Choroid plexus epithelial cell (primary cell): Measurements from ENCODE around the gene SUSD3.

Experiments used
- DNase-seq: peaks from one replicate; pipeline ENCODE4 v3.0.0-alpha.2; 2010; ENCODE audit warnings: low read depth
- H3K4me3 ChIP-seq: 2 replicates; pipeline ENCODE4 v1.5.1; 2011; ENCODE audit warnings: low read depth, mild to moderate bottlenecking, control low read depth, low read length, moderate library complexity
- TF ChIP-seq, protein P1 (sequence below): conservative IDR thresholded peaks from 2 replicates; pipeline ENCODE4 v1.5.1; 2011; ENCODE audit warnings: low read depth, mild to moderate bottlenecking, control low read depth, inconsistent platforms, low read length, moderate library complexity

SUSD3 gene

DNA sequence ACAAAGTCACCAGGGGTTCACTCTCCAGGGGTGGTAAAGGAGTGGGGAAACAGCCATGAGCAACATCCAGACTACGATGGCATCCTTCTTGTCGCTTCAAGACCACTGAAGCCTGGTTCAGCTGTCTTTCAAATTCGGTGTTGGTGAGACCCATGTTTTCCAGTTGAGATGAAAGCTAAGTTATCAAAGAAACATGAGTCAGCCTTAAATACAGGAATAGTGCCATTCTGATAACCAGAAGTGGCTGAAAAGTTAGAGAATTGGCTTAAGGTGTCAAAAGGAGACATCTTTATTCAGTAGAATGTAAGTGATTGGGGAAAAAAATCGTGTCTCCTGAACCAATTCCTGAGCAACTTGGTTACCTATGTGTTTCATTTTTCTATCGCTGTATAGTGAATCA lies 30.5 kb downstream of the SUSD3 start:
- no peak for DNase-seq
- no peak overlapping the region for H3K4me3 ChIP-seq
- TF ChIP-seq, protein P1, sequence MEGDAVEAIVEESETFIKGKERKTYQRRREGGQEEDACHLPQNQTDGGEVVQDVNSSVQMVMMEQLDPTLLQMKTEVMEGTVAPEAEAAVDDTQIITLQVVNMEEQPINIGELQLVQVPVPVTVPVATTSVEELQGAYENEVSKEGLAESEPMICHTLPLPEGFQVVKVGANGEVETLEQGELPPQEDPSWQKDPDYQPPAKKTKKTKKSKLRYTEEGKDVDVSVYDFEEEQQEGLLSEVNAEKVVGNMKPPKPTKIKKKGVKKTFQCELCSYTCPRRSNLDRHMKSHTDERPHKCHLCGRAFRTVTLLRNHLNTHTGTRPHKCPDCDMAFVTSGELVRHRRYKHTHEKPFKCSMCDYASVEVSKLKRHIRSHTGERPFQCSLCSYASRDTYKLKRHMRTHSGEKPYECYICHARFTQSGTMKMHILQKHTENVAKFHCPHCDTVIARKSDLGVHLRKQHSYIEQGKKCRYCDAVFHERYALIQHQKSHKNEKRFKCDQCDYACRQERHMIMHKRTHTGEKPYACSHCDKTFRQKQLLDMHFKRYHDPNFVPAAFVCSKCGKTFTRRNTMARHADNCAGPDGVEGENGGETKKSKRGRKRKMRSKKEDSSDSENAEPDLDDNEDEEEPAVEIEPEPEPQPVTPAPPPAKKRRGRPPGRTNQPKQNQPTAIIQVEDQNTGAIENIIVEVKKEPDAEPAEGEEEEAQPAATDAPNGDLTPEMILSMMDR, result no peak

DNA sequence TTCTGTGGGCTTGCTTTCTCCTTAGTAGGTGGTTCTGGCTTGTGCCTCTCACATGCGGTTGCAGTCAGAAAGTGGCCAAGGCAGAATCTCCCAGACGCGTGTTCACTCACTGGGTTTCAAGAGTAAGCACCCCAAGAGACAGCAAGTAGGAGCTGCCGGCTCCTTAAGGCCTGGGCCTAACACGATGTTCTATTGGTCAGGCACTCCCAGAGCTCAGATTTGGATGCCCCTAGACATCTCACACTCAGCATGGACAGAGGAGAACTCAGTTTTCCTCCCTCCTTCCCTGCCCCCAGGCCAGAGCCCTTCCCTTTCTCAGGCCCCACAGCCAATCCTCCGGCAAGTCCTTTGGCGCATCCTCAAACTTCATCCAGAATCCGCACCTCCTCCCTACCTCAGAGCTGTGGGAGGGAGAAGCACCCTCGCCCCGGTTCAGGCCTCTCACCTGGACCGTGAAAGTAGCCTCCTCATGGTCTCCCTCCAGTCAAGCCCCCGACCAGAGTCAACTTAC lies 31.0 kb downstream of the SUSD3 start:
- TF ChIP-seq, protein P1, result no peak
- no peak overlapping the region for H3K4me3 ChIP-seq
- no peak for DNase-seq

DNA sequence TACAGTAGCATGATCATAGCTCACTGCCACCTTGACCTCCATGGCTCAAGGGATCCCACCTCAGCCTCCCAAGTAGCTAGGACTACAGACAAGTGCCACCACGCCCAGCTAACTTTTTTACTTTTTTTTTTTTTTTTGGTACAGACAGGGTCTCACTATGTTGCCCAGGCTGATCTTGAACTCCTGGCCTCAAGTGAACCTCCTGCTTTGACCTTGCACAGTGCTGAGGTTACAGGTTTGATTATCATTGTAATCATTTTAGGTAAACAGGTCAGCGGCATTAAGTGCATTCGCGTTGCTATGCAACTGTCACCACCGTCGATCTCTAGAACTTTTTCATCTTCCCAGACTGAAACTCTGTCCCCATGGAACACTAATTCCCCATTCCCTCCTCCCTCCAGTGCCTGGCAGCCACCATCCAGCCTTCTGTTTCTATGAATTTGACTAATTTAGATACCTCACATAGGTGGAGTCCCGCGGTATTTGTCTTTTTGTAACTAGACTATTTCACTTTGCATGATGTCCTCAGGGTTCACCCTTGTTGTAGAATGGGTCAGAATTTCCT lies 31.7 kb downstream of the SUSD3 start:
- DNase-seq, result no peak
- TF ChIP-seq, protein P1, result no peak
- no peak overlapping the region for H3K4me3 ChIP-seq

DNA sequence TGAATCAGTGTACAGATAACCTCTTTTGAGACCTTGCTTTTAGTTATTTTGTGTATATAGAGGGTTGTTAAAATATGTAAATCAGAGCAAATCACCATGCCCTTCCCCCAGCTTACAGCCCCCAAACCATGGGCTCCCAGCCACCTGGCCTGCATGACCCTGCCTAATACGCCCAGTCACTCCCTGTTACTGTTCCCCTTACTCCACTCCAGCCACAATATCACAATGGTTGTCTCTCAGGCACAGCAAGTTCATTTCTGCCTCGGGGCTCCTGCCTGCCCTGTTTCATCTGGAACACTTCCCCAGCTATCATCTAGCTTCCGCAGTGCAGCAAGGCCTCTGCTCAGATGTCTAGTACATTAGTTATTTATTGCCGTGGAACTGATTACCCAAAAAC lies 32.6 kb downstream of the SUSD3 start:
- no peak for DNase-seq
- H3K4me3 ChIP-seq, result no peak overlapping the region

DNA sequence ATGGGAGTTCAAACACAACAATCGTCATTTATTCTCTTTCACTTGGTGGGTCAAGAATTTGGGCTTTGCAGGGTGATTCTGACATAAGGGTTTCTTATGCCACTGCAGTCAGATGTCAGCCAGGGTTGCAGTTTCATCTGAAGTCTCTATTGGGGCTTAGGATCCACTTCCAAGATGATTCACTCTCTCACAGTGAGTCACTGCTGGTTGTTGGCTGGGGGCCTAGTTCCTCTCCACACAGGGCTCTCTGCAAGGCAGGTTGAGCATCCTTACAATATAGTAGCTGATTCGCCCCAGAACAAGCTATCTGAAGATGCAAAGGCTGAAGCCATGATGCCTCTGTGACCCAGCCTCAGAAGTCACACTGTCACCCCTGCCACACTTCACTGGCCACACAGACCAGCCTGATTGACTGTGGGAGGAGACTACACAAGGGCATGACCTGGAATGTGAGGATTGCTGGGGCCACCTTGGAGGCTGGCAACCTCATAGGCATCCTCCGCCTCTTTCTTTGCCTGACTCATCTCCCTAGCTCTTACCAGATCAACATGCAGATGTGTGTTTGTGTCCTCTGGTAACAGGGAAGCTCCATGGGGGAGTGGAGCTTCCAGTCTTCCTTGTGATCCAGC lies 33.1 kb downstream of the SUSD3 start:
- H3K4me3 ChIP-seq, result no peak overlapping the region
- TF ChIP-seq, protein P1, result no peak
- DNase-seq, result peak; percentile 96

More for the DNA sequence above, 32.6 kb downstream of the SUSD3 start:
- TF ChIP-seq, protein P1, result no peak

DNA sequence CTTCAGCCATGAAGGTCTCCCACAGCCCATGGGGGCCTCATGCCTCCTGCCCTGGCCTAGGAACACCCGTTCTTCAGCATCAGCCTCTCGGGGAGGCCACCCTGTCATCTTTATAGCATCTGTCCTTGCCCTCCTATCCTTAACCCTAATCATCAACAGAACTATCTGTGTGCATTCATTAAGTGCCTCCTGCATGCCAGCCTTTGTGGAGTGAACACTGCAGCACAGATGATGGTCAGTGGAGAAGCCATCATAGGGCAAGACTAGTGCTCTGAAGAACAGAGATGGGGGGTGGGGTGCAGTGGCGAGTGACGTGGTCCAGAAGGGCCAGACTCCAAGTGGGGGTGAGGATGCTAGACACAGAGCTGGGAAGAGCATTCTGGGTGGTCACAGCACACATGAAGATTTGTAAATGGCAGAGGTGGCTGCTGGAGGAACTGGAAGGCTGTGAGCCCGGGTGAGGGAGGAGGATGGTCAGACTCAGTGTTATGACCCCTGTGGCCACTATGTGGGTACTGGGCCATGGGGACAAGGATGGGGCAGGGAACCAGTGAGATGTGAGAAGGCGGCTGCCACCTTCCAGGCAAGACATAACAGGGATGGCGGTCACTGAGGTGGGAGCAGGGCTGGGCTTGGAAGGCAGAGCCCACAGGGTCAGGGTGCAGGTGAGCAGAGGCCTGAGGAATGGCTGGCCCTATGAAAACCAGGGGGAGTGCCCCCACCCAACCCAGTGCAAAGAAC lies 33.9 kb downstream of the SUSD3 start:
- no peak overlapping the region for H3K4me3 ChIP-seq
- TF ChIP-seq, protein P1, result no peak
- no peak for DNase-seq
